ENCODE data around the gene TRPC4AP.
"Not testable (repeated sequence)": the region's sequence is repeated elsewhere in the genome, so short reads cannot be mapped to it uniquely, and the experiment has no call there.

TRPC4AP gene

GRCh38 chr20:35085477-35086225, 7.0 kb downstream of the TRPC4AP start:
- DNase-seq = no peak
- Histone ChIP-seq H3K4me3 (ENCODE audit: low read depth, low read length) (no peak overlapping the region), H3K27me3 (ENCODE audit: insufficient read depth, low read depth, severe bottlenecking) (no peaks in the 10 kb centered on the region), H3K27ac (no peak overlapping the region), H3K9me3 (ENCODE audit: severe bottlenecking) (no peaks in the 10 kb centered on the region), H3K36me3 (peaks cover 4% of the 10 kb centered on the region; the same call in 1 of the 2 replicates)
- TF ChIP-seq CTCF (IDR thresholded peaks at IDR 0.05; ENCODE audit: low read depth, low read length) = no peak

GRCh38 chr20:35084998-35085397, 7.6 kb downstream of the TRPC4AP start:
- TF ChIP-seq CTCF (IDR thresholded peaks at IDR 0.05; ENCODE audit: low read depth, low read length) = no peak
- Histone ChIP-seq H3K36me3 (peaks cover 4% of the 10 kb centered on the region; the same call in 1 of the 2 replicates), H3K27me3 (ENCODE audit: insufficient read depth, low read depth, severe bottlenecking) (no peaks in the 10 kb centered on the region), H3K9me3 (ENCODE audit: severe bottlenecking) (no peaks in the 10 kb centered on the region), H3K27ac (no peak overlapping the region), H3K4me3 (ENCODE audit: low read depth, low read length) (no peak overlapping the region)
- DNase-seq = no peak

- H3K27ac ChIP-seq; H3K9me3 ChIP-seq (ENCODE audit: severe bottlenecking); DNase-seq; H3K27me3 ChIP-seq (ENCODE audit: insufficient read depth, low read depth, severe bottlenecking); H3K4me3 ChIP-seq (ENCODE audit: low read depth, low read length): not testable (repeated sequence)
- peaks cover 31% of the 10 kb centered on the region for H3K36me3 ChIP-seq
These were observed 12.3 kb downstream of the TRPC4AP start for GRCh38 chr20:35080348-35080642.

GRCh38 chr20:35079472-35080347, 12.9 kb downstream of the TRPC4AP start:
- no peak for DNase-seq
- Histone ChIP-seq H3K36me3 (peaks cover 31% of the 10 kb centered on the region), H3K27ac (no peak overlapping the region), H3K4me3 (ENCODE audit: low read depth, low read length) (no peak overlapping the region), H3K27me3 (ENCODE audit: insufficient read depth, low read depth, severe bottlenecking) (no peaks in the 10 kb centered on the region), H3K9me3 (ENCODE audit: severe bottlenecking) (no peaks in the 10 kb centered on the region)
- TF ChIP-seq CTCF (IDR thresholded peaks at IDR 0.05; ENCODE audit: low read depth, low read length) = no peak

GRCh38 chr20:35077872-35078271, 14.7 kb downstream of the TRPC4AP start:
- no peaks in the 10 kb centered on the region for H3K27me3 ChIP-seq (ENCODE audit: insufficient read depth, low read depth, severe bottlenecking)
- peaks cover 31% of the 10 kb centered on the region for H3K36me3 ChIP-seq
- no peak for TF ChIP-seq CTCF (IDR thresholded peaks at IDR 0.05; ENCODE audit: low read depth, low read length)
- H3K9me3 ChIP-seq (ENCODE audit: severe bottlenecking) = no peaks in the 10 kb centered on the region
- DNase-seq = no peak
- H3K4me3 ChIP-seq (ENCODE audit: low read depth, low read length) = no peak overlapping the region
- no peak overlapping the region for H3K27ac ChIP-seq

- no peak for DNase-seq
- no peak overlapping the region for H3K4me3 ChIP-seq (ENCODE audit: low read depth, low read length)
- no peak for TF ChIP-seq CTCF (IDR thresholded peaks at IDR 0.05; ENCODE audit: low read depth, low read length)
- no peak overlapping the region for H3K27ac ChIP-seq
- H3K9me3 ChIP-seq (ENCODE audit: severe bottlenecking) = no peaks in the 10 kb centered on the region
- H3K36me3 ChIP-seq = peaks cover 31% of the 10 kb centered on the region
- H3K27me3 ChIP-seq (ENCODE audit: insufficient read depth, low read depth, severe bottlenecking) = no peaks in the 10 kb centered on the region
These were observed 15.3 kb downstream of the TRPC4AP start for GRCh38 chr20:35077341-35077740.

GRCh38 chr20:35071436-35072153, 21.0 kb downstream of the TRPC4AP start:
- not testable (repeated sequence) for H3K9me3 ChIP-seq (ENCODE audit: severe bottlenecking); H3K27me3 ChIP-seq (ENCODE audit: insufficient read depth, low read depth, severe bottlenecking); H3K27ac ChIP-seq; DNase-seq; H3K4me3 ChIP-seq (ENCODE audit: low read depth, low read length)
- H3K36me3 ChIP-seq = peaks cover 11% of the 10 kb centered on the region

Measured in WERI-Rb-1 (cell line).